GM12878 (cell line): ENCODE data around the gene TMEM132D. TPM values are rescaled to one million over a fixed set of nuclear protein-coding genes. Genes with fewer than 3 reads are reported as not detected.

Experiments
- ATAC-seq: fragments of 200-7000 bp; cut with Tn5 transposase; 3 replicates; pipeline ENCODE4 v1.9.1; 2020; ENCODE audit warnings: mild to moderate bottlenecking, moderate library complexity
- BruUV-seq: library from RNA; stranded (reverse); fragments of 400-500 nt; replicated peaks from 2 replicates; lab custom pipeline; 2021; lab: Mats Ljungman, UMichigan
- CTCF ChIA-PET: fragments of 300-600 bp; sonication (Branson Sonifier 250); formaldehyde crosslinking; extraction: SDS; loops from one replicate; lab custom pipeline; 2021; ENCODE audit warnings: inconsistent platforms; lab: Yijun Ruan, JAX
- POLR2A ChIA-PET: fragments of 350-600 bp; formaldehyde crosslinking; extraction: SDS; loops from one replicate; lab custom pipeline; 2021; ENCODE audit warnings: inconsistent platforms; lab: Charles Lee
- RAD21 ChIA-PET: fragments of 300-600 bp; sonication (Branson Sonifier 250); formaldehyde crosslinking; loops from one replicate; lab custom pipeline; 2023; ENCODE audit warnings: antibody characterized with exemption; ENCODE audit not compliant: unreplicated experiment; lab: Charles Lee
- SMC1A ChIA-PET: fragments of 300-600 bp; sonication (Branson Sonifier 250); formaldehyde crosslinking; loops from one replicate; lab custom pipeline; 2023; ENCODE audit not compliant: unreplicated experiment, uncharacterized antibody; lab: Charles Lee
- DNase-seq: peaks from one replicate; pipeline ENCODE4 v3.0.0-alpha.2; 2011; ENCODE audit warnings: low read depth, low spot score
- FAIRE-seq: peaks from 3 replicates; lab custom pipeline; 2011; peaks lifted over from hg19 to GRCh38; lab: Jason Lieb, UNC
- H2AFZ ChIP-seq: 2 replicates; pipeline ENCODE4 v1.6.0; 2011; ENCODE audit warnings: low read depth, low read length, control low read depth; ENCODE audit not compliant: control insufficient read depth
- H3K27ac ChIP-seq: 2 replicates; pipeline ENCODE4 v1.5.1; 2011; ENCODE audit warnings: control low read depth; ENCODE audit not compliant: control insufficient read depth, insufficient read depth
- H3K27me3 ChIP-seq, 2 experiments: replicated peaks in 1 of 2; 2 replicates each; pipeline versions ENCODE4 v1.6.0 to v1.6.1; 2011; ENCODE audit warnings: low read length in 1 of 2; ENCODE audit not compliant: control insufficient read depth in 2 of 2, insufficient read depth in 2 of 2
- H3K36me3 ChIP-seq, 2 experiments: 2 replicates each; pipeline ENCODE4 v1.5.1; 2011; ENCODE audit warnings: low read length in 1 of 2; ENCODE audit not compliant: control insufficient read depth in 2 of 2, insufficient read depth in 2 of 2
- H3K4me1 ChIP-seq: 2 replicates; pipeline ENCODE4 v1.6.1; 2011; ENCODE audit warnings: mild to moderate bottlenecking, low read length, moderate library complexity, mixed read lengths; ENCODE audit not compliant: control insufficient read depth, insufficient read depth
- H3K4me2 ChIP-seq: 2 replicates; pipeline ENCODE4 v1.6.0; 2011; ENCODE audit warnings: control low read depth; ENCODE audit not compliant: control insufficient read depth, insufficient read depth
- H3K4me3 ChIP-seq: fragments of 200-600 bp; sonication (generic); 2 replicates; pipeline ENCODE4 v1.5.1; 2016
- H3K79me2 ChIP-seq: 2 replicates; pipeline ENCODE4 v1.6.0; 2011; ENCODE audit warnings: low read length; ENCODE audit not compliant: control insufficient read depth, insufficient read depth
- H3K9ac ChIP-seq: 2 replicates; pipeline ENCODE4 v1.8.0; 2011; ENCODE audit warnings: low read length, control low read depth, mixed read lengths; ENCODE audit not compliant: control insufficient read depth, insufficient read depth
- H3K9me3 ChIP-seq: replicated peaks from 3 replicates; pipeline ENCODE4 v1.5.1; 2011; ENCODE audit warnings: mild to moderate bottlenecking, low read length; ENCODE audit not compliant: control insufficient read depth, insufficient read depth
- H4K20me1 ChIP-seq: 2 replicates; pipeline ENCODE4 v1.6.0; 2011; ENCODE audit not compliant: control insufficient read depth, insufficient read depth
- CHD4 ChIP-seq: fragments of 200-600 bp; sonication (generic); IDR thresholded peaks from 2 replicates; pipeline ENCODE4 v1.6.1; 2016; ENCODE audit warnings: mild to moderate bottlenecking
- E4F1 ChIP-seq: fragments of 450-650 bp; IDR thresholded peaks from 2 replicates; pipeline ENCODE4 v1.6.1; 2018; ENCODE audit warnings: borderline replicate concordance, mild to moderate bottlenecking; ENCODE audit not compliant: partially characterized antibody
- NR2C1 ChIP-seq: fragments of 450-650 bp; IDR thresholded peaks from 2 replicates; pipeline ENCODE4 v1.6.1; 2017; ENCODE audit warnings: antibody characterized with exemption, mild to moderate bottlenecking, moderate library complexity
- PAX5 ChIP-seq: IDR thresholded peaks from 2 replicates; pipeline ENCODE4 v1.6.1; 2011; ENCODE audit warnings: low read depth, low read length, borderline replicate concordance
- PKNOX1 ChIP-seq: fragments of 450-650 bp; IDR thresholded peaks from 2 replicates; pipeline ENCODE4 v1.6.1; 2016; ENCODE audit warnings: mild to moderate bottlenecking
- RB1 ChIP-seq: fragments of 450-650 bp; formaldehyde crosslinking; IDR thresholded peaks from 2 replicates; pipeline ENCODE4 v1.6.1; 2017; ENCODE audit warnings: mild to moderate bottlenecking, borderline replicate concordance
- USF2 ChIP-seq: IDR thresholded peaks from 2 replicates; pipeline ENCODE4 v1.6.1; 2011; ENCODE audit warnings: low read depth, low read length, improper control_type of control experiment, borderline replicate concordance
- WGBS: methylation state at CpG from one replicate; pipeline ENCODE4 v1.1.6; 2016; ENCODE audit warnings: low lambda C conversion rate; ENCODE audit not compliant: insufficient replicate concordance, insufficient coverage; ENCODE audit errors: missing lambda C conversion rate; 5-methylcytosine and 5-hydroxymethylcytosine counted together
- in situ Hi-C: fragments of 300-500 bp; cut with MboI; formaldehyde crosslinking; loops from 9 replicates; pipeline ENCODE4 v1.14.3; 2018; ENCODE audit warnings: mixed read lengths
- intact Hi-C: fragments of 100-400 bp; cut with micrococcal nuclease; formaldehyde crosslinking; loops from one replicate; pipeline ENCODE4 v1.14.2; 2022; ENCODE audit not compliant: unreplicated experiment
- polyA plus RNA-seq, 11 experiments: library from polyadenylated mRNA; depleted of rRNA in 4 of 11; unstranded in 6 of 11; stranded (reverse) in 5 of 11; fragments of >200 nt; fragmentation: Nextera tagmentation in 4 of 11; fragmentation: Illumina TruSeq in 1 of 11; extraction: Ambion mirVana in 4 of 11; extraction: Trizol in 1 of 11; gene quantifications; 1 replicate in 1 of 11; 2 replicates in 10 of 11; pipeline versions ENCODE4 v1.2.1 to v1.2.3, GENCODE V29; 2011 to 2016; ENCODE audit warnings: inconsistent platforms in 2 of 11, missing spikeins in 2 of 11, low read depth in 1 of 11
- total RNA-seq, 4 experiments: library from RNA; depleted of rRNA in 3 of 4; stranded (reverse); fragments of >200 nt in 3 of 4; fragmentation: Illumina TruSeq in 1 of 4; extraction: Trizol in 1 of 4; gene quantifications; 2 replicates each; pipeline versions ENCODE4 v1.2.1 to v1.2.3, GENCODE V29; 2013 to 2021

TMEM132D gene
- total and polyA plus RNA-seq, 10 of the 15 experiments (the other 5 are each of a cell fraction or from before 2014, with no cell fraction given), result under 0.01 to 0.12 (median 0.02) TPM; not detected in 3

GRCh38 chr12:129074379-129074778 is 829.4 kb downstream of the TMEM132D start:
- no peak for DNase-seq
- ATAC-seq, result no peak
- no peak for FAIRE-seq
- ChIA-PET CTCF (no interaction called here), RAD21 (no interaction called here), SMC1A (no interaction called here), POLR2A (no interaction called here)
- H3K27me3 ChIP-seq, result no peaks in the 10 kb centered on the region; a peak in 1 of 4 replicates
- WGBS, result 35% methylated on average over 6 of the region's 6 CpGs
- H3K4me2 ChIP-seq, result no peak overlapping the region
- no peak overlapping the region for H3K4me3 ChIP-seq
- in situ Hi-C loops, result no loop called here
- no peaks in the 10 kb centered on the region for H3K9me3 ChIP-seq
- H3K9ac ChIP-seq, result no peak overlapping the region
- H4K20me1 ChIP-seq, result no peaks in the 10 kb centered on the region
- H3K27ac ChIP-seq, result no peak overlapping the region
- BruUV-seq, result no TSS peak
- H2AFZ ChIP-seq, result no peak overlapping the region
- H3K36me3 ChIP-seq, result no peaks in the 10 kb centered on the region
- no peaks in the 10 kb centered on the region for H3K4me1 ChIP-seq
- H3K79me2 ChIP-seq, result no peaks in the 10 kb centered on the region
- intact Hi-C loops, result no loop called here
- TF ChIP-seq USF2 (no peak), PAX5 (no peak), PKNOX1 (no peak), RB1 (no peak), E4F1 (no peak), NR2C1 (no peak), CHD4 (no peak)
